COLO668 (cell line): ENCODE measurements around the gene TAS2R4.
"Not testable (repeated sequence)": the region's sequence is repeated elsewhere in the genome, so short reads cannot be mapped to it uniquely, and the experiment has no call there.

ENCODE experiments used
- DNase-seq: peaks from one replicate; lab custom pipeline; 2025; ENCODE audit not compliant: unreplicated experiment; lab: John Stamatoyannopoulos, UW

Gene TAS2R4

GRCh38 chr7:141822432-141822831 is 46.0 kb downstream of the TAS2R4 start:
- not testable (repeated sequence) for DNase-seq
